NCI-H510A (cell line): ENCODE data around the gene ZNF609.

Experiments used
- DNase-seq: peaks from one replicate; lab custom pipeline; 2025; lab: John Stamatoyannopoulos, UW

Gene ZNF609

GRCh38 chr15:64732156-64732860 lies 271.9 kb downstream of the ZNF609 start:
- no peak for DNase-seq
